MM.1S (cell line): ENCODE measurements around the gene PRM1.

Source experiments
- EZH2phosphoT487 ChIP-seq: fragments of 300-600 bp; sonication (generic); IDR thresholded peaks from 2 replicates; pipeline ENCODE4 v1.6.1; 2018; ENCODE audit warnings: antibody characterized with exemption, low read length
- TF ChIP-seq, protein P1 (sequence below): fragments of 300-600 bp; sonication (generic); IDR thresholded peaks from 2 replicates; pipeline ENCODE4 v1.5.1; 2016; ENCODE audit warnings: antibody characterized with exemption, low read length, mixed read lengths

- TF ChIP-seq, protein P1, sequence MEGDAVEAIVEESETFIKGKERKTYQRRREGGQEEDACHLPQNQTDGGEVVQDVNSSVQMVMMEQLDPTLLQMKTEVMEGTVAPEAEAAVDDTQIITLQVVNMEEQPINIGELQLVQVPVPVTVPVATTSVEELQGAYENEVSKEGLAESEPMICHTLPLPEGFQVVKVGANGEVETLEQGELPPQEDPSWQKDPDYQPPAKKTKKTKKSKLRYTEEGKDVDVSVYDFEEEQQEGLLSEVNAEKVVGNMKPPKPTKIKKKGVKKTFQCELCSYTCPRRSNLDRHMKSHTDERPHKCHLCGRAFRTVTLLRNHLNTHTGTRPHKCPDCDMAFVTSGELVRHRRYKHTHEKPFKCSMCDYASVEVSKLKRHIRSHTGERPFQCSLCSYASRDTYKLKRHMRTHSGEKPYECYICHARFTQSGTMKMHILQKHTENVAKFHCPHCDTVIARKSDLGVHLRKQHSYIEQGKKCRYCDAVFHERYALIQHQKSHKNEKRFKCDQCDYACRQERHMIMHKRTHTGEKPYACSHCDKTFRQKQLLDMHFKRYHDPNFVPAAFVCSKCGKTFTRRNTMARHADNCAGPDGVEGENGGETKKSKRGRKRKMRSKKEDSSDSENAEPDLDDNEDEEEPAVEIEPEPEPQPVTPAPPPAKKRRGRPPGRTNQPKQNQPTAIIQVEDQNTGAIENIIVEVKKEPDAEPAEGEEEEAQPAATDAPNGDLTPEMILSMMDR, result no peak
- TF ChIP-seq EZH2phosphoT487, result no peak
These were observed 16.8 kb downstream of the PRM1 start for GRCh38 chr16:11264155-11264832.
